GM12878 (cell line): ENCODE data around the gene LGI4. TPM values are rescaled to one million over a fixed set of nuclear protein-coding genes. Genes with fewer than 3 reads are reported as not detected.
A peak's percentile ranks its signal among the peaks of the same experiment; 100 is the strongest.

Source experiments
- ATF3 ChIP-seq: IDR thresholded peaks from 2 replicates; pipeline ENCODE4 v1.6.1; 2011; ENCODE audit warnings: low read depth, mild to moderate bottlenecking, low read length, moderate library complexity, borderline replicate concordance; ENCODE audit errors: extremely low read depth
- BCL11A ChIP-seq: IDR thresholded peaks from 2 replicates; pipeline ENCODE4 v1.6.1; 2011; ENCODE audit warnings: low read depth, low read length
- BRCA1 ChIP-seq: IDR thresholded peaks from 2 replicates; pipeline ENCODE4 v1.6.1; 2011; ENCODE audit warnings: low read depth, low read length, improper control_type of control experiment
- CUX1 ChIP-seq: IDR thresholded peaks from 2 replicates; pipeline ENCODE4 v1.6.1; 2012; ENCODE audit warnings: improper control_type of control experiment, low read depth, low read length; ENCODE audit not compliant: insufficient replicate concordance
- EGR1 ChIP-seq, 2 experiments: IDR thresholded peaks; 1 replicate in 1 of 2; 2 replicates in 1 of 2; pipeline ENCODE4 v1.6.1; 2011 to 2012; ENCODE audit warnings: low read depth in 2 of 2, low read length in 2 of 2, borderline replicate concordance in 1 of 2, mild to moderate bottlenecking in 1 of 2, moderate library complexity in 1 of 2
- ETV6 ChIP-seq, 2 experiments: fragments of 450-650 bp in 1 of 2; IDR thresholded peaks in 1 of 2; conservative IDR thresholded peaks in 1 of 2; 2 replicates each; pipeline ENCODE4 v1.6.1; 2014; ENCODE audit warnings: antibody characterized with exemption in 1 of 2, borderline replicate concordance in 1 of 2, low read depth in 1 of 2, mild to moderate bottlenecking in 1 of 2, moderate library complexity in 1 of 2
- JUNB ChIP-seq: IDR thresholded peaks from 2 replicates; pipeline ENCODE4 v1.6.1; 2016; ENCODE audit warnings: antibody characterized with exemption, mild to moderate bottlenecking
- JUND ChIP-seq: IDR thresholded peaks from 2 replicates; pipeline ENCODE4 v1.6.1; 2012; ENCODE audit warnings: low read depth, mild to moderate bottlenecking, low read length, improper control_type of control experiment, moderate library complexity
- MEF2A ChIP-seq: IDR thresholded peaks from 2 replicates; pipeline ENCODE4 v1.6.1; 2011; ENCODE audit warnings: low read depth, mild to moderate bottlenecking, low read length, moderate library complexity; ENCODE audit not compliant: insufficient read depth
- NBN ChIP-seq: fragments of 450-650 bp; IDR thresholded peaks from 2 replicates; pipeline ENCODE4 v1.6.1; 2016
- PKNOX1 ChIP-seq: fragments of 450-650 bp; IDR thresholded peaks from 2 replicates; pipeline ENCODE4 v1.6.1; 2016; ENCODE audit warnings: mild to moderate bottlenecking
- POLR2A ChIP-seq: IDR thresholded peaks from 2 replicates; pipeline ENCODE4 v1.6.1; 2011; ENCODE audit warnings: low read depth, mild to moderate bottlenecking, low read length
- POLR2AphosphoS5 ChIP-seq: IDR thresholded peaks from 2 replicates; pipeline ENCODE4 v1.6.1; 2011; ENCODE audit warnings: mild to moderate bottlenecking, low read length, inconsistent platforms
- SIN3A ChIP-seq: IDR thresholded peaks from 2 replicates; pipeline ENCODE4 v1.6.1; 2012; ENCODE audit warnings: low read depth, low read length, improper control_type of control experiment
- TAF1 ChIP-seq: IDR thresholded peaks from 2 replicates; pipeline ENCODE4 v1.6.1; 2011; ENCODE audit warnings: mild to moderate bottlenecking, low read depth, low read length, borderline replicate concordance
- ZNF24 ChIP-seq: fragments of 450-650 bp; IDR thresholded peaks from 2 replicates; pipeline ENCODE4 v1.6.1; 2017; ENCODE audit warnings: antibody characterized with exemption, mild to moderate bottlenecking
- ZNF384 ChIP-seq: IDR thresholded peaks from 2 replicates; pipeline ENCODE4 v1.6.1; 2012; ENCODE audit warnings: low read depth, mild to moderate bottlenecking, low read length, improper control_type of control experiment, borderline replicate concordance
- ZNF687 ChIP-seq: fragments of 450-650 bp; IDR thresholded peaks from 2 replicates; pipeline ENCODE4 v1.6.1; 2017; ENCODE audit warnings: mild to moderate bottlenecking, moderate library complexity
- polyA plus RNA-seq, 11 experiments: library from polyadenylated mRNA; depleted of rRNA in 4 of 11; unstranded in 6 of 11; stranded (reverse) in 5 of 11; fragments of >200 nt; fragmentation: Nextera tagmentation in 4 of 11; fragmentation: Illumina TruSeq in 1 of 11; extraction: Ambion mirVana in 4 of 11; extraction: Trizol in 1 of 11; gene quantifications; 1 replicate in 1 of 11; 2 replicates in 10 of 11; pipeline versions ENCODE4 v1.2.1 to v1.2.3, GENCODE V29; 2011 to 2016; ENCODE audit warnings: inconsistent platforms in 2 of 11, missing spikeins in 2 of 11, low read depth in 1 of 11
- total RNA-seq, 4 experiments: library from RNA; depleted of rRNA in 3 of 4; stranded (reverse); fragments of >200 nt in 3 of 4; fragmentation: Illumina TruSeq in 1 of 4; extraction: Trizol in 1 of 4; gene quantifications; 2 replicates each; pipeline versions ENCODE4 v1.2.1 to v1.2.3, GENCODE V29; 2013 to 2021

LGI4 gene
- total and polyA plus RNA-seq, 10 of the 15 experiments (the other 5 are each of a cell fraction or from before 2014, with no cell fraction given), result 0.11 TPM; not detected in 9

GRCh38 chr19:35124098-35125060 lies 10.5 kb downstream of the LGI4 start (continued):
- TF ChIP-seq MEF2A (no peak), JUNB (no peak), POLR2AphosphoS5 (peak; percentile 82; the same call in 1 of the 2 replicates), BCL11A (no peak), POLR2A (peak; percentile 83), SIN3A (no peak), ZNF24 (no peak), ATF3 (no peak), PKNOX1 (0 out of 2 replicates have a peak, but pooled peaks have one; percentile 5), ZNF384 (no peak), NBN (peak; percentile 91), BRCA1 (no peak), CUX1 (peak; percentile 86), TAF1 (no peak), ETV6 (conservative IDR thresholded peaks at IDR 0.05 in 1 of 2, IDR thresholded peaks at IDR 0.05 in 1 of 2; ENCODE audit: borderline replicate concordance in 1 of 2, low read depth in 1 of 2) (no peak), JUND (no peak), EGR1 (IDR thresholded peaks at IDR 0.05; ENCODE audit: borderline replicate concordance in 1 of 2, low read depth in 2 of 2, low read length in 2 of 2) (no peak), ZNF687 (peak; percentile 94)
